ENCODE measurements around the gene TRIM66. TPM values are rescaled to one million over a fixed set of nuclear protein-coding genes. Genes with fewer than 3 reads are reported as not detected.
A peak's percentile ranks its signal among the peaks of the same experiment; 100 is the strongest.

TRIM66 gene
- total RNA-seq, 2 donors from 2014 or later = 10.2 to 18.1 TPM

DNA sequence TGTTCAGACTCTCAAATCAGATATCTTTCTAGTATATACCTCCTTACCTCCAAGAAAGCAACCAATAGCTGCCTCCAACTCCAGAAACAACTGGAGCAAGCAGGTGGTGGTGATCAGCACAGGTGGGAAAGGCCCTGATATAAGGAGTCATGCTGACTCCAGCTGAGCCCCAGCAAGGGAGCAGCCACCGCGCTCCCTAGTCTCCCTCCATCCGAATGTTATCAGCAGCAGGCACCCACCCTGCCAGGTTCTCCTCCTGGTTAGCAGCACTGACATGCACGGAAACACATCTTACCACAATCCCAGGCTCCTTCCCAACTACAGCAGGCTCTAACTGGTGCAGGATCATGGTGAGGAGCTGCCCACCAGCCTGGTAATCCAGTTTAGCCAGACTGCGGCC lies 69.9 kb downstream of the TRIM66 start:
- Histone ChIP-seq H3K4me3 (no peak overlapping the region), H3K4me1 (ENCODE audit: control insufficient read depth in 1 of 2, low read depth in 2 of 2) (no peaks in the 10 kb centered on the region), H3K27ac (no peak overlapping the region), H3K36me3 (peaks cover 16% of the 10 kb centered on the region), H3K27me3 (replicated peaks; ENCODE audit: insufficient read depth) (no peaks in the 10 kb centered on the region), H3K9me3 (no peaks in the 10 kb centered on the region)
- no peak for ATAC-seq (ENCODE audit: insufficient number of reproducible peaks, low FRiP score, low read depth)
- TF ChIP-seq, protein P1, sequence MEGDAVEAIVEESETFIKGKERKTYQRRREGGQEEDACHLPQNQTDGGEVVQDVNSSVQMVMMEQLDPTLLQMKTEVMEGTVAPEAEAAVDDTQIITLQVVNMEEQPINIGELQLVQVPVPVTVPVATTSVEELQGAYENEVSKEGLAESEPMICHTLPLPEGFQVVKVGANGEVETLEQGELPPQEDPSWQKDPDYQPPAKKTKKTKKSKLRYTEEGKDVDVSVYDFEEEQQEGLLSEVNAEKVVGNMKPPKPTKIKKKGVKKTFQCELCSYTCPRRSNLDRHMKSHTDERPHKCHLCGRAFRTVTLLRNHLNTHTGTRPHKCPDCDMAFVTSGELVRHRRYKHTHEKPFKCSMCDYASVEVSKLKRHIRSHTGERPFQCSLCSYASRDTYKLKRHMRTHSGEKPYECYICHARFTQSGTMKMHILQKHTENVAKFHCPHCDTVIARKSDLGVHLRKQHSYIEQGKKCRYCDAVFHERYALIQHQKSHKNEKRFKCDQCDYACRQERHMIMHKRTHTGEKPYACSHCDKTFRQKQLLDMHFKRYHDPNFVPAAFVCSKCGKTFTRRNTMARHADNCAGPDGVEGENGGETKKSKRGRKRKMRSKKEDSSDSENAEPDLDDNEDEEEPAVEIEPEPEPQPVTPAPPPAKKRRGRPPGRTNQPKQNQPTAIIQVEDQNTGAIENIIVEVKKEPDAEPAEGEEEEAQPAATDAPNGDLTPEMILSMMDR (IDR thresholded peaks at IDR 0.05) = no peak
- DNase-seq (ENCODE audit: low spot score) = no peak

DNA sequence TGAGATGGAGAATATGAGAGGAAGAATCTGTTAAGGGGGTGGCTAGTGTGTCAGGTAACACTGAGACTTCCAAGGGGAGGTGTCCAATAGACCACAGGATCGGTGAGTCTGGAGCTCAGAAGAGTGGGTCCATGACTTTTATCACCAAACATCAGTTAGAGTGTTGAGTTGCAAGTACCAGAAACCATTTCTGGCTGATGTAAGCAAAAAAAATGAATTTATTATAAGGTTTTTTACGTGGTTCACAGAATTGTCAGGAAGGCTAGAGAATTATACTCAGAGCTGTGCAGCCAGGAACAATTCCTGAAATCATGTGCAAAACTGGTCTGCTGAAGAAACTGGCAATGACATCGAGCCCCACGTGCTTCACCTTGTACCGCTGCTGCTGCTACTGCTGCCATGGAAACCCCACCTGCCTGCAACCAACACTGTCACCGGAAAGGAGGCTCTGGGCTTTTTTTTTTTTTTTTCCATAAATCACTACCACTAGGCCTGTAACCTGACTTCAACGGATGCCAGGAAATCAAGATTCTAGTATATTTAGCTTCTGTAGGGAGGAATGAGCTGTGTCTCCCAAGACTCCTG lies 71.8 kb downstream of the TRIM66 start:
- no peak overlapping the region for H3K4me3 ChIP-seq
- TF ChIP-seq, protein P1 (IDR thresholded peaks at IDR 0.05) = no peak
- no peaks in the 10 kb centered on the region for H3K9me3 ChIP-seq
- H3K4me1 ChIP-seq (ENCODE audit: control insufficient read depth in 1 of 2, low read depth in 2 of 2) = no peaks in the 10 kb centered on the region
- no peaks in the 10 kb centered on the region for H3K27me3 ChIP-seq (replicated peaks; ENCODE audit: insufficient read depth)
- H3K36me3 ChIP-seq = peaks cover 2% of the 10 kb centered on the region
- H3K27ac ChIP-seq = no peak overlapping the region
- DNase-seq (ENCODE audit: low spot score) (no peak), ATAC-seq (ENCODE audit: insufficient number of reproducible peaks, low FRiP score, low read depth) (no peak)

DNA sequence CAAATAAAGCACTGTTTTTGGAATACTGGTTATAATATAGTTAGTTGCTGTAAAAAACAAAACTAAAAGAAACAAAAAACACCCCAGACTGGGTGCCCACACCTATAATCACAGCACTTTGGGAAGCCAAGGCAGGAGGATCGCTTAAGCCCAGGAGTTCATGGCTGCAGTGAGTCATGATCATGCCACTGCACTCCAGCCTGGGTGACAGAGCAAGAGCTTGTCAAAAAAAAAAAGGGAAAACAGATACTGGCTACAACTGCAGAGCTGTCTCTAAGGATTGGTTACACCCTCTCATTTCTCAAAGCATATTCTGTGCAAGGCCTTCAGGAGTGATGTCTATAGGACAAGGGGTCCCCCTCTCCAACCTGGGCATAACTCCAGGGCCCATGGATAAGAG lies 73.8 kb downstream of the TRIM66 start:
- H3K4me3 ChIP-seq = no peak overlapping the region
- TF ChIP-seq, protein P1 (IDR thresholded peaks at IDR 0.05) = no peak
- no peak overlapping the region for H3K27ac ChIP-seq
- H3K9me3 ChIP-seq = no peaks in the 10 kb centered on the region
- no peaks in the 10 kb centered on the region for H3K36me3 ChIP-seq
- no peak for DNase-seq (ENCODE audit: low spot score)
- no peaks in the 10 kb centered on the region for H3K27me3 ChIP-seq (replicated peaks; ENCODE audit: insufficient read depth)
- H3K4me1 ChIP-seq (ENCODE audit: control insufficient read depth in 1 of 2, low read depth in 2 of 2) = no peaks in the 10 kb centered on the region
- no peak for ATAC-seq (ENCODE audit: insufficient number of reproducible peaks, low FRiP score, low read depth)

DNA sequence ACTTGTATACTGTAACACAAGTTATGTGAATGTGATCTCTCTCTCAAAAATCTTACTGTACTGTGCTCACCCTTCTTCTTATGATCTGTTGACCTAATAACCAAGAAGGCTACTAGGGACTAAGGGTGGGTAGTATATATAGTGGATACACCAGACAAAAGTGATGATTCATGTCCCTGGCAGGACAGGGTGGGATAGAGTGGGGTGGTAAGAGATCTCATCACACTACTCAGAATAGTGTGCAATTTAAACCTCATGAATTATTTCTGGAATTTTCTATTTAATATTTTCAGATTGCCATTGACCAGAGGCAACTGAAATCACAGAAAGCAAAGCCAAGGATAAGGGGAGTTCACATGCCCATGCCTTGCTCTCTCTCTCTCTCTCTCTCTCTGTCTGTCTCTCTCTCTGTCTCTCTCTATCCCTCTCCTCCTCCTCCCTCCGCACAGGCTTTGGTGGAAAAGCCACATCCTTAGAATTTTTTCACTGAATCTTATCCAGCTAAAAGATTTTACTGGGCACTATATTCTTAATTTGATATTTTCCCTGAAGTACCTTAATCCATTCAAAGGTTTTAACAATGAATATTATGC lies 76.4 kb downstream of the TRIM66 start:
- ATAC-seq (ENCODE audit: insufficient number of reproducible peaks, low FRiP score, low read depth) (no peak), DNase-seq (ENCODE audit: low spot score) (no peak)
- Histone ChIP-seq H3K4me1 (ENCODE audit: control insufficient read depth in 1 of 2, low read depth in 2 of 2) (no peaks in the 10 kb centered on the region), H3K9me3 (no peaks in the 10 kb centered on the region), H3K27me3 (replicated peaks; ENCODE audit: insufficient read depth) (no peaks in the 10 kb centered on the region), H3K36me3 (no peaks in the 10 kb centered on the region), H3K27ac (no peak overlapping the region), H3K4me3 (no peak overlapping the region)
- TF ChIP-seq, protein P1 (IDR thresholded peaks at IDR 0.05) = no peak

DNA sequence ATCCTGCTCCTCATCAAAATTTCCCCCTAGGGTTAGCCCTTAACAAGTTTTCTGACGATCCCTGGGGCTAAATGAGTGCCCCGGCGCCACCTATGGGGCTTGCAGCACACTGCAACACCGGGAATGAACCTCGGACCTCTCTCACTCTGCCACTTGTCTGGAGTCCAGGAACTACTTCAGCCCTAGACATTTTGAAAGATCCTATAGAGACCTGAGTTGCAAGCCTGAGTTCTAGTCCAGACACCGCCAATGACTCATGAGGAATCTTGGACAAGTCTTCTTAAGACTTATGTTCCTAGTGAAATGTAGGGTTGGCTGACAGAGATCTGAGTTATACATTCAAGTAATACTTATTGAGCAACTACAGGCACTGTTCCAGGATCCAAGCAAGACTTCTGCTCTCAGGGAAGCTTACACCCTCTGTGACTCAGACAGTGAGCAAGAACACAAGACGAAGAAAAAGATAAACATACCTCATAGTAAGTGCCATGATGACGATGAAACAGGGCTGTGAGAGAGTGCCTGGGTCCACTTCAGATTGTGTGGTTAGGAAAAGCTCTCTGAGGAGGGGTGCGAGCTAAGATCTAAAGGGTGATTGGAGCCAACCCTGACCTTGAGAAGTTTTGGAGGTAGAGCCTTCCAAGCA lies 78.3 kb downstream of the TRIM66 start:
- DNase-seq (ENCODE audit: low spot score) (peak; percentile 11), ATAC-seq (ENCODE audit: insufficient number of reproducible peaks, low FRiP score, low read depth) (peak; percentile 80)
- Histone ChIP-seq H3K9me3 (no peaks in the 10 kb centered on the region), H3K36me3 (no peaks in the 10 kb centered on the region), H3K27me3 (replicated peaks; ENCODE audit: insufficient read depth) (no peaks in the 10 kb centered on the region), H3K4me3 (no peak overlapping the region), H3K4me1 (ENCODE audit: control insufficient read depth in 1 of 2, low read depth in 2 of 2) (no peaks in the 10 kb centered on the region), H3K27ac (no peak overlapping the region)
- TF ChIP-seq, protein P1 (IDR thresholded peaks at IDR 0.05) = peak; percentile 41

All from thoracic aorta (tissue), 2 donors.